Kidney glomerular epithelial cell (primary cell): Measurements from ENCODE around the gene MATN1.

Source experiments
- DNase-seq: peaks from one replicate; lab custom pipeline; 2025; lab: John Stamatoyannopoulos, UW

MATN1 gene

GRCh38 chr1:30661311-30661710 is 62.1 kb downstream of the MATN1 start:
- DNase-seq, result no peak
